HG02678 (cell line): ENCODE measurements around the gene PLD1.
"Not testable (repeated sequence)": the region's sequence is repeated elsewhere in the genome, so short reads cannot be mapped to it uniquely, and the experiment has no call there.

Source experiments
- ATAC-seq: cut with Tn5 transposase; IDR thresholded peaks from one replicate; pipeline ENCODE4 v1.9.1; 2021; ENCODE audit warnings: mild to moderate bottlenecking, moderate library complexity; ENCODE audit not compliant: unreplicated experiment

PLD1 gene

DNA sequence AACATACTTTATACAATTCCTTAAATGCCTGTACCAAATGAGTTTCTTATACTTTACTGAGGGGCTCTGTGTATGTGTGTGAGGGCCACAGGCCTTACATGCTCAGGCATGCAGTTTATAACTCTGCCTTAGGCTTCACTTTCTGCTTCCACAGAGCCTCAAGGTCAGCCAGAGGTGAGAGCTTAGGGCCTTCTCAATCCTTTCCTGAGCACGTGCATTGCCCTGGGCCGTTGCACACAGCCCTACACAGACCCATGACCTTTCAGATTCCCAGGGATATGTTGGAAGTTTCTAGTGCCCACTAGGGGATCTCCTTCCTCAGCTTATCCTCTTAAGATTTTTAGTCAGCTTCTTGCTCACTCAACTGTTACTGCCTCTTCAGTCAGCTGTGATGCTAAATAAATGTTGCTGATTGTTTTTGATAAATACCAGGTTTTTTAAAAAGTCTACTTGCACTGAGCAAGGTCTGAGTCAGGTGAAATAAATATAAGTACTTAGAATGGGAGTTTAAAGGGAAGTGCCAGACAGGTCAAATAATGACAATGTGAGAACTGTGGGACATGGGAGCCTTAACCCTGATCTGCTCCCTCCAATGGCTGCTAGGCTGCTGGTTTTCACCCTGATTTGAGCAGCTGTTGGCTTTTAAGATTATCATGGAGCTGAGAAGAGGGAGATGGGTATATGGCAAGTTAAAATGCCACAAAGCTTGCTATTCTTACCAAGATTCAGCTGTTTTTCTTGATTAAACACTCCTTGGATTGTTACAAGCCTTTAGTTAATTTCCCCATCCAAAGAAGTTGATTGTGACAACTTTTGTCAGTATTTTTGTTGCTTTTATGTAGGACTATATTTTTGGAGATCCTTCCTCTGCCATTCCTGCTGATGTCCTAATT lies 169.5 kb downstream of the PLD1 start:
- no peak for ATAC-seq

GRCh38 chr3:171636666-171637065 lies 173.6 kb downstream of the PLD1 start:
- ATAC-seq: no peak

DNA sequence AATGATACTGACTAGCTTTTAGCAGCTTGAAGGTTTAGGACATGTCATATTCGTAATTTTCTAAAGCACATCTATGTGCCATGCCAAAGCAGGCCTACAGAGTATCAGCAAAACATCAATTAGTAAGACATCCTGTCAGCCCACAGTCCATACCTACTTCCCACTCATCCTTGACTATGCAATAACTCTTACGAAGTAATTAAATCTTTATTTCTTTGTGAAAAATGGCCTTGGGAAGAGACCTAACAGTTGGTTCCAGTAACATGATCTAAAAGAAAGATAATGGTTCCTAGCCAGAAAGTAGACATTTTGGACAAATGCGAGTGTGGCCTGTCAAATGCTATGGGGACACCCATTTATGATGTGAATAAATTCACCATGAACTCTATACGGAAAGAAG lies 177.5 kb downstream of the PLD1 start:
- no peak for ATAC-seq

DNA sequence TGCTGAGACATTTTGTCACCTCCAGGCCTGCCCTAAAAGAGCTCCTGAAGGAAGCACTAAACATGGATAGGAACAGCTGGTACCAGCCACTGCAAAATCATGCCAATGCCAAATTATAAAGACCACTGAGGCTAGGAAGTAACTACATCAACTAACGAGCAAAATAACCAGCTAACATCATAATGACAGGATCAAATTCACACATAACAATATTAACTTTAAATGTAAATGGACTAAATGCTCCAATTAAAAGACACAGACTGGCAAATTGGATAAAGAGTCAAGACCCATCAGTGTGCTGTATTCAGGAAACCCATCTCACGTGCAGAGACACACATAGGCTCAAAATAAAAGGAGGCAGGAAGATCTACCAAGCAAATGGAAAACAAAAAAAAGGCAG lies 183.5 kb downstream of the PLD1 start:
- ATAC-seq: not testable (repeated sequence)

DNA sequence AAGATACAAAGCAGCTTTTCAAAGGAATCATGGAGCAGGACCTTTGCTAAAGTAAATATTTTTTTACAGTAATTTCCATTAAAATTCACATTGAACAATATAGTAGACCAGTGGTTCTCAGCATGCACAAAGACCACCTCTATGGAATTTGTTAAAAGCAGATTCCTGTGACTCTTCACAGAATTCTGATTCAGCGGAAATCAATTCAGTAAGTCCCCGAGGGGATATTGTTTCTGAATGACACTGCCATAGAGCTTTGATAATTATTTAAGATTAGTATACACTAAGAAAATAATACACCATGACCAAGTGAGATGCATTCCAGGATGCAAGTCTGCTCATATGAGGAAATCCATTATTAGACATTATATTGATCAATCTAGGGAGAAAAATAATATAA lies 188.2 kb downstream of the PLD1 start:
- ATAC-seq: no peak

DNA sequence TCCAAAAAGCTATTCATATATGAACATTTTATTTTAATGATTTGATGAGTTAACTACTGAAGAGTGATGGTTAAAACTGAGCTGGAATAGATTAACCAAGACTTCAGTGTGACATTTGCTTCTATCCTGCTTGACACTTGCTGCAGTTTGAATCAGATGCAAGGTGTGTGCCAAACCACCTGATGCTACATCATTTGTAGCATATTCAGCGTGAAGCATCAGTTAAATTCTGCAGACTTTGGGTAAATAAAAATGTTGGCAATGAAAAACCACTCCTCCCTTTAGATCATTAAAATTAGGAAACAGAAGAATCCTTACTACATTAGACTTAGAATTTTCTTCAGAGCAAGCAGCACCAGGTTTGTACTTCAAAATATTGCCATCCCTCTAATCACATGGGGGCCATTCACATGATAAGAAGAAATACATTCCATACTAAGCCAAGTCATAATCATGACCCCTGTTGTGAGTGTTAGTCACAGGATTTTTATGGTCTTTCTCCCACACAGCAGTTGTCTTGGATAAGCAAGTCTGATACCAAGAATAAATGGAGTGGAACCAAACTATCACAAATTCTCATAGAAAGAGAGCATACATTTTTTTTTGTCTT lies 189.4 kb downstream of the PLD1 start:
- no peak for ATAC-seq

GRCh38 chr3:171616798-171617197 lies 193.5 kb downstream of the PLD1 start:
- no peak for ATAC-seq

GRCh38 chr3:171615686-171616085 lies 194.6 kb downstream of the PLD1 start:
- no peak for ATAC-seq

GRCh38 chr3:171615281-171615680 lies 195.0 kb downstream of the PLD1 start:
- ATAC-seq: no peak

DNA sequence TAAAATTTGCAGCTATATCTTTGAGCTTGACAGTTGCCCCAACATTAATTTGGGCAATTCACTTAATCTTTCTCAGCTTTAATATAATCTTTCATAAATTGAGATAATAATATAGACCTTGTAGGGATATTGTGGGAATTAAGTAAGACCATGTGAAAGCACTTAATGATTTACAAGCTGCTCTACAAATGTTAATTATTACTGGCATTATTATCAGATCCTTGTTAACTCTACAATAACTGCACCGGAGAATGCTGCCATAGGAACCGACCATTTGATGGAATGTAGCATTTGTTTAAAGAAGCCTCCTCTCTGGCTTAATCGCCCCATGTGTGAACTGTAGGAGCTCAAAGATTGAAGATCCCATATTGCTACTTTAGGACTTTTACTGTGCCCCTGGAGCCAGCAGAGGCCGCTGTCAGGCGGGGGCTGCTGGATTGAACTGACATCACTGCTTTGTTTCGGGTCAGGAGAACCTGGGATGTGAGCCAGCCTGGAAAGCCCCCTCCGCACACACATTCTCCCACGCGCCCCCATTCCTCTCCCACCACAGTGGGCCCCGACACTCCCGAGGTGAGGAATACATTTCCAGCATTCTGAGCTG lies 195.9 kb downstream of the PLD1 start:
- no peak for ATAC-seq

DNA sequence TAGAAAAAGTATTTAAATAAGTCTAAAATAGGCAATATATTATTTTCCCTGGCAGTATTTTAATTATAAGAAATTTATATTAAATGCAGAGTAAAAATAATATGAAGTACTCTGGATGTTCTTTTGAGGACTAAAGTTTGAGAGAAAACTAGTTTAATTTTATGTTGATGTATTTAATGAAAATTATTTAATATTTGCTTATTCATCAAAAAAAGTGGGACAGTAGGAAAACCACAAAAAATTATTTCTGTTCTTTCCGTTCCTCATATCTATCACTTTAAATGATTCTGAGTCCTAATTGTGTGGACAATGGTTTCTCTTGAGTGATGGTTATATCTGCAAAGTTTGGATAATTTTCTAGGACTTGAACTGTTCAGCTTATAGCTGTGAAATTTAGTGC lies 202.8 kb downstream of the PLD1 start:
- no peak for ATAC-seq

GRCh38 chr3:171606151-171606751 lies 204.0 kb downstream of the PLD1 start:
- ATAC-seq: no peak

- ATAC-seq: no peak
Measured at GRCh38 chr3:171604370-171604769, 205.9 kb downstream of the PLD1 start.

GRCh38 chr3:171602072-171602471 lies 208.2 kb downstream of the PLD1 start:
- ATAC-seq: no peak

DNA sequence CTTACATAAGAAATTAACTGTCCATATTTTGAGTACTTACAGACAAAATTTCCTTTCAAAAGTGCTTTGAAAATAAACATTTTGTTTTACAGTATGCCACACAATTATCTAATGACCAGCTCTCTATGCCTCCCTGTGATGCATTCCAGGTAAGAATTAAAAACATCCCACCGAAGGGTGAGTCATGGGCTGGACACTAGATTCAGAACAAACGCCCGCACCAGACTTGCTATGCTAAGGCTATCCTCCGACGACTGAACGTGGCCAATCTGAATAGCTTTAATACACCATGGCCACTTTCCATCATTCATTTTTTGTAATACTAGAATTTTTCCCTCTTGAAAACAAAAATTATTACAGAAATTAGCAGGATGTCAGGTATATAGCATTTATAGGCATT lies 210.3 kb downstream of the PLD1 start:
- no peak for ATAC-seq

DNA sequence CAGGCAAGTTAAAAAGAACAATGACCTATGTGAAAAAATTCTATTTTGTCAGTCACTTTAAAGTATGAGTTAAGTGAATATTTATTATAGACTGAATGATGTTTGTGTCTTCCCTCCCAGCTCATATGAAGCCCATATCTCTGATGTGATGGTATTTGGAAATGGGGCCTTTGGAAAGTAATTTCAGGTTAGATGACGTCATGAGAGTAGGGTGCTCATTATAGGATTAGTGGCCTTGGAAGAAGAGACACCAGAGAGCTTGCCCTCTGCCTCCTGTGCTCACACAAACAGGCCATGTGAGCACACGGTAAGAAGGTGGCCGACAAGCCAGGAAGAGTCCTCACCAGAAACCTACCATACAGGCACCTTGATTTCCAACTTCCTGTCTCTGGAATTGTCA lies 211.3 kb downstream of the PLD1 start:
- no peak for ATAC-seq

- ATAC-seq: no peak
Measured at GRCh38 chr3:171592786-171593185, 217.5 kb downstream of the PLD1 start.

GRCh38 chr3:171591070-171591469 lies 219.2 kb downstream of the PLD1 start:
- no peak for ATAC-seq

- ATAC-seq: no peak
Measured at GRCh38 chr3:171586274-171586673, 224.0 kb downstream of the PLD1 start.

DNA sequence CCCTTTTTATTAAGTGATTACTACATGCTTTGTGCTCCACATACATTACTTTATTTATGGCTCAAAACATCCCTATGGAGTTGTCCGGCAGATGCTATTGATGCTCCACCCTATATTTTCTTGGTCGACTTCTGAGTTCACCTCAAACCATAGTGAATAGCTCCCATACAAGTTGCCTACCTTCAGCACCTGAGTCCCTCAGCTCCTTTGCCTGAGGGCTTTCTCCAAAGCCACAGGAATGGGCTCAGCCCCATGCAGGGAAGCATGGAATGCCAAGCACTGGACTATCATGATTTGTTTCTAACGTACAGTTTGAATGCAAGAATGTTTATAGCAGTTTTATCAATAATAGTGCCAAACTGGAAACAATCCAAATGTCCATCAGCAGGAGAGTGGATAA lies 225.2 kb downstream of the PLD1 start:
- ATAC-seq: no peak

DNA sequence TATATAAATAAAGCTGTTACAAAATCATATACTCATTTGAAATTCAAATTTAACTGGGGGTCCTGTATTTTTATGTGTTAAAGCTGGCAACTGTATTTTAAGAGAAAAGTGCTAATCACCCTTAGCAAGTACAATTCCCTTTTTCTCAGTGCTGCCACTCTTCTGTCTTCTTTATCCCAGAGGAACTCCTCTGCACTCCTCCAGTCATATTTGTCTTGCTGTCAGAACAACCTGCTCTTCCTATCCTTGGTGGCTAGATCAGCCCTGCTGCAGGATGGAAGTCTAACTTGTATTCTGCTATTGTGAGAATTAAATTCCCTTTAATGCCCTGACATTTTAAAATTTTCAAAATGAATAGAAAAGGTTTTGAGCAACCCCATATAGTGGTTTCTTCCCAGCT lies 226.2 kb downstream of the PLD1 start:
- no peak for ATAC-seq
